DMS153 treated with DMSO at 0.1 percent for 48 hours (cell line): ENCODE data around the gene ADAMTS15.

Experiments
- DNase-seq: peaks from one replicate; lab custom pipeline; 2025; ENCODE audit not compliant: unreplicated experiment; lab: John Stamatoyannopoulos, UW

The ADAMTS15 gene, protein sequence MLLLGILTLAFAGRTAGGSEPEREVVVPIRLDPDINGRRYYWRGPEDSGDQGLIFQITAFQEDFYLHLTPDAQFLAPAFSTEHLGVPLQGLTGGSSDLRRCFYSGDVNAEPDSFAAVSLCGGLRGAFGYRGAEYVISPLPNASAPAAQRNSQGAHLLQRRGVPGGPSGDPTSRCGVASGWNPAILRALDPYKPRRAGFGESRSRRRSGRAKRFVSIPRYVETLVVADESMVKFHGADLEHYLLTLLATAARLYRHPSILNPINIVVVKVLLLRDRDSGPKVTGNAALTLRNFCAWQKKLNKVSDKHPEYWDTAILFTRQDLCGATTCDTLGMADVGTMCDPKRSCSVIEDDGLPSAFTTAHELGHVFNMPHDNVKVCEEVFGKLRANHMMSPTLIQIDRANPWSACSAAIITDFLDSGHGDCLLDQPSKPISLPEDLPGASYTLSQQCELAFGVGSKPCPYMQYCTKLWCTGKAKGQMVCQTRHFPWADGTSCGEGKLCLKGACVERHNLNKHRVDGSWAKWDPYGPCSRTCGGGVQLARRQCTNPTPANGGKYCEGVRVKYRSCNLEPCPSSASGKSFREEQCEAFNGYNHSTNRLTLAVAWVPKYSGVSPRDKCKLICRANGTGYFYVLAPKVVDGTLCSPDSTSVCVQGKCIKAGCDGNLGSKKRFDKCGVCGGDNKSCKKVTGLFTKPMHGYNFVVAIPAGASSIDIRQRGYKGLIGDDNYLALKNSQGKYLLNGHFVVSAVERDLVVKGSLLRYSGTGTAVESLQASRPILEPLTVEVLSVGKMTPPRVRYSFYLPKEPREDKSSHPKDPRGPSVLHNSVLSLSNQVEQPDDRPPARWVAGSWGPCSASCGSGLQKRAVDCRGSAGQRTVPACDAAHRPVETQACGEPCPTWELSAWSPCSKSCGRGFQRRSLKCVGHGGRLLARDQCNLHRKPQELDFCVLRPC

DNA sequence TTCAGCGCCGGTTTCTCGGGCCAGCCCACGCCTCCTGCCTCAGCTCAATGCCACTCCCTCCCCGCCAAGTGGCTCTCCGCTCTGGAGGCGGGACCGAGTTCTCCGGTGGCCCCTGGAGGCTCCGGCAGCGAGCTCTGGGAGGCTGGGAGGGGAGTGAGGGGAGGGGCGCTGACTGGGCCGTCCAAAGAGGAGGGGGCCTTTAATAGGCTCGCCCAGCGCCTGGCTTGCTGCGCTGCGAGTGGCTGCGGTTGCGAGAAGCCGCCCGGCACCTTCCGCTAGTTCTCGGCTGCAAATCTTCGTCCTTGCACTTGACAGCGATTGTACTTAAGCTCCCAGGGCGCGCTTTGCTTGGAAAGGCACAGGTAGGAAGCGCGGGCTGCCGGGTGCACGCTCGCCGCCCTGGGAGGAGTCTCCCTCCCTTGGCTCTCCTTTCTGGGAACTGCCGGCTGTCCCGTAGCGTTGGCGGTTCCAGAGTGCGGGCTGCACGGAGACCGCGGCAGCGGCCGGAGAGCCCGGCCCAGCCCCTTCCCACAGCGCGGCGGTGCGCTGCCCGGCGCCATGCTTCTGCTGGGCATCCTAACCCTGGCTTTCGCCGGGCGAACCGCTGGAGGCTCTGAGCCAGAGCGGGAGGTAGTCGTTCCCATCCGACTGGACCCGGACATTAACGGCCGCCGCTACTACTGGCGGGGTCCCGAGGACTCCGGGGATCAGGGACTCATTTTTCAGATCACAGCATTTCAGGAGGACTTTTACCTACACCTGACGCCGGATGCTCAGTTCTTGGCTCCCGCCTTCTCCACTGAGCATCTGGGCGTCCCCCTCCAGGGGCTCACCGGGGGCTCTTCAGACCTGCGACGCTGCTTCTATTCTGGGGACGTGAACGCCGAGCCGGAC is at the start of gene ADAMTS15:
Gene ADAMTS15 (plus strand): TSS at position 230 of the 894 bp plus-strand sequence. CDS start 329 bp downstream, at position 559.
- DNase-seq = peak; percentile 77

DNA sequence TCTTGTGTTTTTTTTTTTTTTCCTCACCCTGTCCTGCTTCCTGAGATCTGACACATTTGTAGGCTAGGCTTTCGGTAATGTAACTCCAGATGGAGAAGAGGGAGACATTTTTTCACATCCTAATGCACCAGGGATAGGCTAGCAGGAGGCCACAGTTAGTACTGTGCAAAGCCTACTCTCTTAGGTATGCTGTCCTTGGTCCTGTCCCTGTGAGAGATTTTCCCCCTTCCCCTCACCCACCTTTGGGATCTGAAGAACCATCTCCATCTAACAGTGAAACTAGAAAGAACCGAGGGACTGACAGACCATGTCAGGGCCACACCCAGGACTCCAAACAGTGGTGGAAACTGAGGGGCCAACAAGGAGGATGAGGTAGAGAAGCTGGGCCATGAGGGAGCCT is 49.2 kb upstream of the ADAMTS15 start:
- DNase-seq = no peak

DNA sequence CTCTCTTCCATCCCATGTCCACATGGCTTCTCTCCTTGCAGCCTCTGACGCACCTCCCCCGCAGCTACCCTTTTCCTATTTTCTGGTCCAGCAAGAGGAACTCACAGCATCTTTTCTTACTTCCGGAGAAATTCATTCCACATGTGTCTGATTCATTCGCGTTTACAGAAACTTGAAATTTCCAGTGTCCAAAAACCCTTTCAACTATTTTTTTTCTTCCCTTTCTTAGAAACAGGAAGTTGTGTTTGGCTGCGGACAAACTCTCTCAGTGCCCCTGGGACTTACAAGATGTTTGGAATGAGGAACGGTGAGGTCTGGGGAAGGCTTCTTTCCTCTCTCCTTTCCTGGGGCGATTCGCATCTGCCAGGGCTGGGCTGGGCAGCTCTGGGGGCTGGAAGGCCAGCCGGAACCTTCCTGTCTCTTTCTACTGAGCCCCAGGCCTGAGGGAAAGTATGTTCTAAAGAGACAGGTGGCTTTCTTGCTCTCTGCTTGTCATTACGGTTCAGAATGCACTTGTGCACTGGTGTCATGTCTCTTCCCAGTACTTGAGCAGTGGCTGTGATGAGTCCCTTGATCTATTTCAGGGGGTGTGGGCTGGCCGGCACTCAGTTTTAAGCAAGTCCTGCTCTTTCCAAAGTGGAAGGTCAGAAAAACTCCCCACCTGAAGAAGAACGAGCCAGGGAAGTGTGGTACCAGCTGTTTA is 47.5 kb upstream of the ADAMTS15 start:
- DNase-seq = no peak

DNA sequence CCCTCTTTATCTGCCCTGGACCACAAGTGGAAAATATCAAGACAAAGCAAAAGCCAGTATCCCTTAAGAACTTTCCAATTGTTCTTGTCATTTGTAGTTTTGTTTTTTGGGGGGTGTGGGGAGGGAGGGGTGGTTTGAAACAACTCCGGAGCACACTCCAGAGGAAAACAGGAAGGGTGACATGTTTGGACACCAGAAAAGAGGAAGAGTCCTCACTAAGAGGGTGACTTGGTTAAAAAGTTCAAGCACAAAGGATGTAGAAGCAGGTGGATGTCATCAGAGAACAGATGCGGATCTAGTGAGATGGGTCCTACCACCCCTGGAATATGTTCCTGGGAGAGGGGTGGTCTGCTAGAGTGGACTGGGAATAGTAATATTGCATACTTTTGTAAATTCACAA is 45.9 kb upstream of the ADAMTS15 start:
- DNase-seq = no peak

DNA sequence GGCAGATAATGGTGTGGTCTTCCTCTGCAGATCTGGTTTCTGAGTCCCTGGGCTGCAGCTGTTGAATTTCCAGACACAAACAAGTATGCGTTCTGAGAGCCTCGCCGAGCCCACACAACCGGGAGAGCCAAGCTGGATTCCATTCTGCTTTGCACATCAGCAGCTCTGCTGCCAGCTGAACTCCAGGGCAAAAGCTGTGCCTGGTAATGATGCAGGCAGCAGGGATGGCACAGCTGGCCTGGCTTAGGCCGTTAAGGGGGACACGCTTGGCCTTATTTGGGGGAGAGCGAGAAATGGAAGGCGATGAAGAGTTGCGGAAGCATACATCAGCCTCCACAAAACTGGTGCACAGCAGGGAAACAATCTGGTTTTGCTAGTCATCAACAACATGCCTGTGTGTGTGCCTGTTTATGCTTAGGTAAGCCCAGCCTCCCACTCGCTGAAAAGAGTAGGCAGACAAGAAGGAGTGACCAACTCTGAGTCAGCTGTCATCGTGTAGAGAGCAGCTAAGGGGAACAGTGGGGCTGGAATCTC is 45.1 kb upstream of the ADAMTS15 start:
- DNase-seq = no peak

DNA sequence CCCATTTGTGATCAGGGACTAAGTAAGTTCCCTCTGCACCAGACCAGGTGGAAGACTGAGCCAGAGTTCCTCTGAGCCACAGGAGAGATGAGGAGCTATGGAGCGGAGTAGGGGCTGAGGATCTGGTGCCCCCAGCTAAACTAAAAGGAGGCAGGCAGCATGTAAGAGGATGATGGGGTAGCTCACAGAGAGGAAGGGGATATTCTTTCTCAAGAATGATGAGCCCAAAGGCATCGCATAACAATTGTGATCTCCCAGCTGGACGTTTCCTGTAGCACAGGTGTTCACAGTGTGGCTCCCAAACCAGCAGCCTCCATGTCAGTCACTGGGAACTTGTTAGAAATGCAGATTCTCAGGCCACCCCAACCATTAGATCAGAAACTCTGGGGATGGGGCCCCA is 44.5 kb upstream of the ADAMTS15 start:
- no peak for DNase-seq

DNA sequence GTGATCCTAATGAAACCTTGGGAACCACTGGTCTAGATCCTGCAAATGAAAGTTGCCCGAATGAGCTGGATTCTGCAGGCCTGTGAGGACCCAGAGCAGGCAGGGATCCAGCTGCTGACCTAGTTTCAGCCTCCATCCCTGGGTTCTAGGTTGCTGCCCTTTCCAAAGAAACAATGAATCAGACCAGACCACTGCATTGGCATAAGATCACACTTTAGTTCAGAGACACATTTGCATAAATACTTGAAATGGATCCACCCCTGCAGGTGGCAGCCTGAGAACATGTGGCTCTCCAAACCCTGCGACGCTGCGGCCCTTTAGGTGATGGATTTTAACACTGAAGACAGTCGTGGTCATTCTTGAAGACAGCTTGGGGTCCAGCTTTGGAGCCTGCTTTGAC is 43.7 kb upstream of the ADAMTS15 start:
- DNase-seq = no peak

DNA sequence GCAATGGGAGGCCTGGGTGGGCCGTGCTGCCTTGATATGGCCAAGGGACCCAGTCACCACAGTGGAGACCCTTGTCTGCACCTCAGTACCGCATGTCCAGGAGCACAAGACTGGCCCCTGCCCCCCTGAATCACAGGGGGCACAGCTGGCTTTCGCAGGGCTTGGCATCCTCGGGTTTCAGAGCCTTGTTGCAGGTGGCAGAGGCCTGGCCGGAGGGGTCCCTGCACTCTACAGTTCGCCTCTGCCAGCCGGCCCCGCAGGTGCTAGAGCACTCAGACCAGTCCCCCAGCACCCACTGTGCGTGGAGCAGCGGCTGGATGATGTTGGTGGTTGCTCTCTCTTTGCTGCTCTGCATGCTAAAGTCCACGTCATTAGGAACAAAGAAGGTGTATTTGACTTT is 43.0 kb upstream of the ADAMTS15 start:
- no peak for DNase-seq

DNA sequence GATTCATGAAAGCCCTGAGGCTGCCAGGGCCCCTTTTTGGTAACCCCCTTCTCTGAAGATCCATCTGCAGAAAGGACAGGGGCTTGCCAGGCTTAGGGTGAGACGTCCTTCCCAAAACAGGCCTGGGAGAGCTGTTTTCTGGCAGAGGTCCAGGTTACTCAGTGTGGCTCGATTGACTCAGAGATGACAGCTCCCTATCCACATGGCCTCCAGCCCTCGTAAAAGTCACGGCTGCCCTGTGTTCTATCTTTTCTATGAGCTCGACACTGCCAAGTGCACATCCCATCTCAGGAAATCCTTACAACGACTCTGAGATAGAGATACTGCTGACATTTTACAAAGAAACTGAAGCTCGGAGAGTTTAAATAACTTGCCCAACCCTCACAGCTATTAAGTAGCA is 40.5 kb upstream of the ADAMTS15 start:
- no peak for DNase-seq

DNA sequence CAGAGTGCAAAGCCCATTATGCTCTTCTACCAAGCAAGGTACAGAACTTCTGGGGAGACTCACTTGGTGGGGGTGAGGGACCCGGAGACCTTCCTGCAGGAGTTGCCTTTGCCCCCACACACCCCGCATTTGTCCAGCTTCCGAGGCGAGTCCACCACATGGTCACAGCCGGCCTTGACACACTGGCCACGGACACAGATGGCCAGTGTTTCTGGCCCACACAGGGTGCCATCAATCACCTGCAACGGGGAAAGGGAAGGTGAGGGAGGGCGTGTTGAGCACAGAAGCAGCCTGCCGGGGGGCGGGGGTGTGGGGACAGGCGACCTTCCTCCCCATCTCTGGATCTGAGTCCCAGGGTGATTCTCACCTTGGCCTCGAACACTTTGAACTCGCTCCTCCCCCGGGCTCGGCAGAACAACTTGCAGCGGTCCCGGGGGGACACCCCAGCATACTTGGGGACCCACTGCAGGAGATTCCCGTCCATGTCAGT is 40.0 kb upstream of the ADAMTS15 start:
- DNase-seq = no peak

DNA sequence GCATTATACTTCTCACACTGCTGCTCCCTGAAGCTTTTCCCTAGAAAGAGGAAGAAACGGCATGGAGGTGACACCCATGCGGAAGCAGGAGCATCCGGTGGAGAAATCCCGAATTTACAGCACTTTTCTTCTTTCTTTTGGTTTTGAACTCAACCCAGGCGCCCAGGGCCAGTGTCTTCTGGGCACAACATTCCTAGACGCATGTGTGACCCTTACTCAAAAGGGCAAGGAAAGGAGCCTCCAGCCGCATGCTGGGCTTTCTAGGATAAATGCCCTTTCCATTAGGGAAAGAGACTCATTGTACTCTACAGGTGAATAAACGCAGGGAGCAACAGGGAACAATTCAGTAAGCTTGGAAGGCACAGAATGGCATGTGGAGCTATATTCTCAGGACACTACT is 39.5 kb upstream of the ADAMTS15 start:
- no peak for DNase-seq

DNA sequence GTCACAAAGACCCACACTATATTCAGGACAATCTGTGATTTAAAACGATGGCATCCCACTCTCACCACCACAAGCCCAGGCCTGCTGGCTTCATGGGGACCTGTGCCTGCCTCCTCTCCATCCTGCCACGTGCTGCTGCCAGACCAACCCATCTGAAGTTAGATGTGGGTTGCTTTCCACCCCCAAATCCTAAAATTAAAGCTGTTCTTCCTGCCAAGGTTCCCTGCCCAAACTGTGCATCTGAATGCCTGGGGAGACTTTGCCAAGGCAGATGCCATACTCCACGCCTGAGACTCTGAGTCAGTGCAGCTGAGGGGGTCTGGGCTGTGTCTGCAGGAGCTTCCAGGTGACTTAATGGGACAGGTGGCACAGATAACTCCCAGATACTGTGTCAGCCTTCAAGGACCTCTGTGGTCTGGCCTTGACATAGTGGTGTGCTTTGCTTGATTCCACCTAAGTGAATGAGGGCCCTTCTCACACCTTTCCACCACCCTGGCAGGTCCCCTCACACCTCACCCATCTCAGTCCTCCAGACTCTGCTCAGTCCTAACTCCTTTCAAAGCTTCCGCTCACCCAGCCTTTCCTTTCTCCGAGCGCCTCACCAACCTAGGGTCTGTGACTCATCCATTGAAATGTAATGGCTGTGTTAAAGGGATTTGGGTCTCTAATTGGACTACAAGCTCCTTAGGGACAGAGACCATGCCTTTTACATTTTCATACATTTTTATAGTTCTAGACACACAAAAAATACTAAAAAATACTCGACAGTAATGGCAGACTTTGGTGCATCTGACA is 38.7 kb upstream of the ADAMTS15 start:
- DNase-seq = no peak

DNA sequence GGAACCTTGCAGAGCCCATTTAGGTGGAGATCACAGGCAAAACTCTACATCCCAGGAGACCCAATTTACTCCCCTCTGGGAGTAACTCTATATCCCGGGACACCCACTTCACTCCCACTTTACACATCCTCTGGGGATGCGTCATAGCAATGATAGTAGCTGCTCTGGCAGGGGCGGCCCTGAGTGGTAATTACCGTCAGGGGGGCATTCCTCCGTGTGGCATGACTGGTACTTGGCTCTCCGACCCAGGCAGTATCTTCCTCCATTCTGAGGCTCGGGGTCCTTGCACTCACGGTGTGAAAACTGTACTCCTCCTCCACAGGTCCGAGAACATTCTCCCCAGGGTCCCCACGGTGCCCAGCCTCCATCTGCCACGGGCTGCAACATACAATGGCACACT is 37.2 kb upstream of the ADAMTS15 start:
- DNase-seq = no peak

DNA sequence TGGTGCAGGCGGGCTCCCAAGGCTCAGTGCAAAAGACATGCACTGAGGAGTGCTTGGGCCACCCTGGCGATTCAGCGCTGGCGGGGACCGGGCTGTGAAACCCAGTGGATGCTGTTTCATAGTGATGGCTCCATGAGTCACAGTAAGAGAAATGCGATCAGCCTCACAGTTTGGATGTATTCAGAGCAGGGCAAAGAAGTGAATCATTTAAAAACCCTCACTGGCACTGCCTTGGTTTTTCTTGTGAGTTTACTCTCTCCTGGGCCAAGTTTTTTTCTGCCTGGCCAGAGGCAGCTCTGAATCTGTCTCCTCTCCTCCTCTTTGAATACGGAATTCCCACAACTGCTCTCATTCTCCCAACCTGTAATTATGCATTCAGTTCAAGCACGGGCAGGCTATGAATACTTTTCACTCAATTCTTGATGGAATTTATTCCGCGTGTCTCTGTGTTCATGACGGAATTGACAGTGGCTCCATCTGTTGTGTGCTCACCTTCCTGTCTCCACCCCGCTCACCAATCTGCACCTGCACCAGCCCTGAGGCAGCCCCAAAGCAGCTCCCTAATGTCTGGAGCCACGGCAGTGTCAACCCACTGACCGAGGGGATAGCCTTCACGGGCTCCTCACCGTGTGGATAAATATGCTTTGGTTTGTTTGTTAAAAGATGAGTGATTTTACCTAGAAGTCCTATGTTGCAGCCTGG is 34.9 kb upstream of the ADAMTS15 start:
- no peak for DNase-seq

DNA sequence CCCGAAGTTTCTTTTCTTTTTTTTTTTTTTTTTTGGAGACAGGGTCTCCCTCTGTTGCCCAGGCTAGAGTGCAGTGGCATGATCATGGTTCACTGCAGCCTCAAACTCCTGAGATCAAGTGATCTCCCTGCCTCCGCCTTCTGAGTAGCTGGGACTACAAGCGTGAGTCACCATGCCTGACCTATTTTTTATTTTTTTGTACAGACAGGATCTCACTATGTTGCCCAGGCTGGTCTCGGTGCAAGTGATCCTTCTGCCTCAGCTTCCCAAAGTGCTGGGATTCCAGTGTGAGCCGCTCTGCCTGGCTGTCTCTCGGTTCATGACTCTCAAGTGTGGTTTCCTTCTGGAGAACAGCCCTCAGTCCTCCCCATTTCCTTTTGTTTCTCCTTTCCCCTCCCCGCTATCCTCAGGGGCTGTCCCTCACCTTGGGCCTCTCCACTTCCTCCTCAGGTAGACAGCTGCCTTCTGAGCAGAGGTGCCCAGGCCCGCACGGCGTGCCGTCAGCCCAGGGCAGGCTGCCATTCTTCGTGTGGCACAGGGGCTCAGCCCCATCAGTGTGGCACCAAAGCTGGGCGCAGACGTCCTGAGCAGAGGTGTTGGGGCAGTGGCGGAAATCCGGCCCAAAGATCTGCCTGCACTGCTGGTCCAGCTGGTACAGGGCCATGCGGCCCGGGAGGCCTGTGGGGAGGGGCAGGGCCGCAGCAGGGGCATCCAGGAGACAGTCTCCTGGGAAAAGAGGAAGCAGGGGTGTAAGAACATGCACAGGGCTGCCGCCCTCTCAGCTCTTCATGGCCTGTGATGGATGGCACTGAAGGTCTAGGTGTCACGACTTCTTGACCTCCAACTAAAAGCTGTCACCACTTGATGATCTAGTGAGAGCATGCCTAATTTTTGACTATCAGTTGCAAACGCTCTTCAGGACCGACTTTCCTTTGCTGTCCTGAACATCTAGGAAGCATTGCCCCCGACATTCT is 34.1 kb upstream of the ADAMTS15 start:
- no peak for DNase-seq

DNA sequence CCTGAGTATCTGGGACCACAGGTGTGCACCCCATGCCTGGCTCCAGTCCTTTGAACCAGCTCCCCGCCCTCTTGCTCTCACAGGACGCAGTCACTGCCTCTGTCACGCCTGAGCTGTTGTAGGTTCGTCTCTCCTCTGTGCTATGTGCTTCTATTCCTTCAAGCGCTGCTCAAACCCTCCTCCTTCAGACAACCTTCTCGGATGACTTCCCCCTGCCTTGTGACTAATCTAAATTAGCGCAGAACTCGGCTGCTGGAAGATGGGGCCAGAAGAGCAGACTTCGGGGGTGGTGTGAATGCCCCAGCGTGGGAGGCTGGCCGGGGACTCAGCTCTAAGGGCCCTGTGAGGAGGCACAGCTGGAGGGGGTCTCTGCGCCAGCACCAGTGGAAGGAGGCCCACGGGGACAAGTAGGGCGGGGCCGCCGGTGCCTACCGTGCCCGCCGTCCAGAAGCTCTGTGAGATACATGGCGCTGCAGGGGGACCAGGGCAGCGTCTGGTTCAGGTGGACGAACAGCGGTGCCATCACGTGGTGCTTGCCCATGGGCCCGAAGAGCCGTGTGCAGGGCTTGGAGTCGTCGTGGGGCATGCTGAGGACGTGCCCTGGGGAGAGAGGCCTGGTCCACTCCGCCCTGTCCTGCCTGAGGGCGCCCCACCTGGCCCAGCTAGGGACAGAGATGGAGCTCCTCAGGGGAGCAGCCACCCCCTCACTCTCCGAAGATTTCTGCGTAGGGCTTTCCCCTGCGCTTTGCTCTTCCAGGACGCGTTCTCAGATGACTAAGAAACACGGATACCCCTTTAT is 32.5 kb upstream of the ADAMTS15 start:
- no peak for DNase-seq

DNA sequence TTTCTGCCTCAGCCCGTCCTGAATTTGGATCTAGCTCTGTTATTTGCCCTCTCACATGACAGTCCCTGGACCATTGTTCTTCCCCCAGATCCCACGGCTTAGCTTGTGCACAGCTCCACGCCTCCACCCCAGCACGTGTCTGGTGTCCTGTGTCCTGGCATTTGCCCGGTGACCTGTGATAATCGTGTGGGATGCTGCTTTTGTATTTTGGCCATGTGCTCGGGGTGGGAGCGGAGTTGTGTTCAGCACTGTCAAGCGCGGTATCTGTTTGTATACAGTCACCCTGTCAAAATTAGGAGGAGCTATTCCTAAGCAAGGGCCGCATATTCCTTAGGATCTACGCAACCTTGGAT is 31.9 kb upstream of the ADAMTS15 start:
- no peak for DNase-seq
